HG03342 (cell line): ENCODE results near the gene MYO16.

ENCODE experiments used
- ATAC-seq: cut with Tn5 transposase; IDR thresholded peaks from one replicate; pipeline ENCODE4 v1.9.1; 2021; ENCODE audit warnings: mild to moderate bottlenecking, moderate library complexity; ENCODE audit not compliant: unreplicated experiment

Gene MYO16

DNA sequence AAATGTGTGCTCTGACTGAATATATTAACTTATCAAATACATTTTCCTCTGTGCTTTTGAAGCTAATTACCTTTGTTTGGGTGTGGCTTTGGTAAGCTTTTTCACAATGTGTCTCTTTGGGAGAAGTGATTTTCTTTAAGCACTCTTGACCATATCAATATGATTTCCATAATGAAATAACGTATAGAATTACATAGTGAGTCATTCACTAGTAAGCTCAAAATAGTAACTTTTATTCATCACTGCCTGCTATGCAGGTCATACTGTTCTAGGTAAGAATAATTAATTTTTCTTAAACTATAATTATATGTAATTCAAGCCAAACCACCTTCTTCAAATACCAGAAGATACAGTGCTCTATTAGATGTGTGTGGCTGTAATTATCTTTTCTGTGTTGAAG is 480.7 kb downstream of the MYO16 start:
- no peak for ATAC-seq

DNA sequence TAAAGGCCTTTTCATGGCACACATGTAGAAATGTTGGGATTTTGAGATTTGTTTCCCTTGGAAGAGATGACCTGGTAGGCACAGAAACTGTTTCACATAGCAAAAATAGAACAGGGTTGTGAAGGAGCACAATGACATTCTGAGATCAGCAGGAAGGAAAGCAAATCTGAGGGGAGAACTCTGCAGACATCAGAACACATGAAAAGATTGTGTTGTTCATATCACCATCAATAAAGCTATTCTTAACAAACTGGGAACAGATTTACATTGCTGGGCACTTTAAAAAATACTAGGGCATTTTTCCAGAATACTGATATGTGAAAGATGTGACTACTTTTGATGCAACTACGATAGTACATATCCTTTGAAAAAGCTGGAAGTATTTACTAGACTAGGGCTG is 481.7 kb downstream of the MYO16 start:
- ATAC-seq: no peak

DNA sequence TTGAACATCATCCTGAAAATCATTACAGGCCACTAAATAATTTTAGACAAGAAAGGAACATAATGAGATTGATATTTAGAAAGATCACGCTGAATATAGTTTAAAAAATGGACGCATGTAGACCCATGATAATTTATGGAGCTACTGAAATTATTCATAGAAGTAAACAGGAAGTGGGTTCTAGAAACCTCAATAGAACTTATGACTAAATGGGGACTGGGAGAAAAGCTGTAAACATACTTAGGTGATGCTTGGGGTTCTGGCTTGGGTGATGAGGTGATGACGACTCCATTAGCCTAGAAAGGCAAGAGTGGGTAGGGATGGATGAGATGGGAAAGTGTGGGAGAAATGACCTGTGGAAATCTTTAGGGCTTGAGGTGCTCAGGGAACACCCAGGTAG is 484.0 kb downstream of the MYO16 start:
- peak; percentile 84 for ATAC-seq

DNA sequence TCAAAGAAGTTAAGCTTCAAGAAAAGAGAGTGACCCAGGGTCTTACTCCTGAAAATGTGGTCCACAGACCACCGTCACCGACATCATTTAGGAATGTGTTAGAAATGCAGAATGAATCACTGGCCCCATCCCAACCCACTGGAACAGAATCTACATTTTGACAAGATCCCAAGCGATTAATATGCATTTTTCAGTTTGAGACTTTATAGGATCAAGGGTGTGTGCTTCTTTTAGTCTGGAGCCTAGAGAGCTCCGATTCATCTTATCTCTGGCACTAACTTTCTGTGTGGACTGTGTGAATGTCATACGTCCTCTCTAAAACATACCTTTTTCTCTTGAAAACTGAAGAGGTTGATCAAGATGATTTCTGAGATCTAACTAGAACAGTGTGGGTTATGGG is 484.8 kb downstream of the MYO16 start:
- ATAC-seq: no peak

DNA sequence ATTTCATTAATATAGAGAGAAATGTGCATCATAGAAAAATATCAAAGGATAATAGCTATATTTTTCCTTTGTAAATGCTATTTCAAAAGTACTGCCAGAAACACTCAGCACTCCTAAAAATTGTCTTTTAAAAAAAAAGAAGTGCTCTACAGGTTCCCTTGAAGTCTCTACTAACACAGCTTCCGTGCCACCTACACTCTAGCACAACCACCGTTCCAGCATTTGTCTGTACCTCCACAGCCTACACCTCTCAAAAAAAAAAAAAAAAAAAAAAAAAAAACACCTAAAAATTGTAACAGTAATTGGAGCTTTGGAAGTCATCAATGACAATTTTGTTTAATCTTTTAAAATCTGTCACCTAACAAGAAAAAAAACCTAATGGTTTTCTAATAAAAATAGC is 485.6 kb downstream of the MYO16 start:
- ATAC-seq: no peak

- no peak for ATAC-seq
Observed at GRCh38 chr13:109118521-109118920, 489.1 kb downstream of the MYO16 start.

DNA sequence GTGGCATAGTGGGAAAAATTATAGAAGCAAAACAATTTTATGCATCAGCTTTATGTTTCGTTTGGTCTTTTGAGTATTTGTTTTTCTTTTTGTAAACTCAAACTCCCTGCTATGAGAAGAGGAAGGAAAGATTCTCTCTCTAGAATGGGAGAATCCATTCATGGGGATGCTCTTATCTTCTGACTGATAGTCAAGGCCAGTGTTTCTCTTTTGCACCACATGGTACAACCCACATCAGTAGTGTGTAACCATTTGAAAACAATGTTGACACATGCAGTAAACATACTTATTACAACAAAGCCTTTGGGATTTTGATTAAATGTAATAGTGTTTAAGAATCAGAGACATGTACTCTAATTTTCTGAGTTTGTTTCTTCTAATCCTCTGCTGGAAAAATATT is 490.5 kb downstream of the MYO16 start:
- no peak for ATAC-seq

DNA sequence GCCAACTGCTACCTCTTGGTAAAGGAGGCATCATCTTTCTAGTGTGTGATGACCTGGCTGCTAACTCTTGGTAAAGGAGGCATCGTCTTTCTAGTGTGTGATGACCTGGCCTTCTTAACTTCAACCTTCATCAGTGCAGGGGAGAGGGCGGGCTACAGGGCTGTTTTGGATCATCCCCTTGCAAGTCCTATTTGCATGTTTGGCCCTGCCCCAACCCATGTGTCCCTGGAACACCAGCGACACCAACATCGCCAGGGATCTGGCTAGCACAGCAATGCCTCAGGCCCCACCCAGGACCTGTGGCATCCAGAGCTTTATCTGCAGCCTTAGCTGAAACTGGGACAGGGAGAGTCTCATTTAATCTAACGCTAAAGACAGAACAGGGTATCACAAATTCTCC is 492.4 kb downstream of the MYO16 start:
- no peak for ATAC-seq

GRCh38 chr13:109123971-109124370 is 494.6 kb downstream of the MYO16 start:
- no peak for ATAC-seq

GRCh38 chr13:109126178-109126577 is 496.8 kb downstream of the MYO16 start:
- ATAC-seq: no peak

- ATAC-seq: no peak
Observed at GRCh38 chr13:109126891-109127641, 497.7 kb downstream of the MYO16 start.

DNA sequence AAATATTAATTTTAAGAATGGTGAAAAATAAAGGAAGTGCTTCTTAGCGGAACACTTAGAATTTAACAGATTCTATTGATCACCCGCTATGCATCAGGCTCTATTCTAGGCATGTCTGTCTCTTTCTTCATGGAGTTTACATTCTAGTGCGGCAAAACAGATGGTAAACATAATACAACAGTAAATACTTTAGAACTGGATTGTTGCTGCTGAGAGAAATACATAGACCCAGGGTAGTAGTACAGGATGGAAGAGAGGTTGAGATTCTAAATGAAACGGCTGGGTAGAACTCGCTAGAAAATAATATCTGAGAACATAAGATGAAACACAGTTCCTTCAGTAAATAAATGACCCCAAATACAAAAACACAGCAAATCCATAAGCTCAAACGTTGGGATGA is 498.7 kb downstream of the MYO16 start:
- no peak for ATAC-seq

- ATAC-seq: no peak
Observed at GRCh38 chr13:109130093-109130835, 500.9 kb downstream of the MYO16 start.

DNA sequence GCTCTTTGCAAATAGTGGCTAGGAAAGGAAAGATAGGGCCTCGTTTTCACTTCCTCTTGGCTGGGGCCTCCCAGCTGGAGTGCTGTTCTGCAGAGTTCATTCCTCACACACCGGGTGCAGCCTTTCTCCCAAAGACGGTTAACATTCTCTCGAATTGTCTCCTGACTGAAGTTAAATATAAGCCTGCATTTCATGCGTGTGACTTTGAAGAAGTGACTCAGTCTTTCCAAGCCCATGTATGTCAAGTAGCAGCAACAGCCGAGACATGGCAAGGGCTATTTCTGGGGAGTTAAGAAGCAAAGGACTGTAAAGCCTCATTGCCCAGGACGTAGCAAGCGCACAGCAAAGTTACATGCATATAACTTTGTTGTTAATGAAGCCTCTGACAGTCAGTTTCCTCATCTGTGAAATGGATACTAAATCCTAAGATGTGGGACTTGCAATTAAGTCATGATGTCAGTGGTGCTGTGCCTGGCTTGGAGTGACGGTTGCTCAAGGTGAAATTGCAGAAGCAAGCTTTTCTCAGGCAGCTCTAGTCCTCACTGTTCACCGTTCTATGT is 502.4 kb downstream of the MYO16 start:
- peak; percentile 85 for ATAC-seq

DNA sequence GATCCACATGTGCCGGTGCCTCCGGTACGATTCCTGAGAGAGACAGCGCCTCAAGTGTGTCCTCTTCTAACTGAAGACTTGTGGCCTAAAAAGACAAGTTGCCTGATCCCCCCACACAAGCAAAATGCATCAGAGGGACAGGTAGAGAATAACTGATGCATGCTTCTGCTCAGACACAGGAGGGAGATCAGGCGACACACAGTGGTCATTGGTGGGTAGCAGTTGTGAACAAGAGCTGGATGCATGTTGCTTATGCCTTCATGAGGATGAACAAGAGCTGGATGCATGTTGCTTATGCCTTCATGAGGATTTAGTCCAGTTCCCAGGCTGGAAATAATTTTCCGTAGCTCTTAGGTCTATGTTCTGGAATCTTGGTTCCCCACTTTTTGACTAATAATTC is 505.6 kb downstream of the MYO16 start:
- ATAC-seq: no peak

DNA sequence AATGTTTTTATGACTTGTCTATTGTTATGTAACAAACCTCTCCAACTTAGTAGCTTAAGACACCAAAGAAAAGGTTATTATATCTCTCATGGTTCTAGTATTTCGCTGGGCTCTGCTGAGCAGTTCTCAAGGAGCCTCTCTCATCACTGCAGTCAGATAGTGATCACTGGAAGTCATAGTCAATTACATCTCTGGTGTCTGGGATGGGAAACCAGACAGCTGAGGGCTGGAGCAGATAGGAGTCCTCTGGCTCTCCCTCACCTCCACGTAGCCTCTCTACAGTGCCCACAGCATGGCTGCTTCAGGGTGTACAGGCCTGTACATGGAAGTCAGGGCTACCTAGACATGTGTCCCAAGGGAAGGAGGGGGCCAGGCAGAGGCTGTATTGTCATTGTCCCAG is 507.5 kb downstream of the MYO16 start:
- ATAC-seq: no peak

GRCh38 chr13:109139346-109139745 is 509.9 kb downstream of the MYO16 start:
- ATAC-seq: no peak

DNA sequence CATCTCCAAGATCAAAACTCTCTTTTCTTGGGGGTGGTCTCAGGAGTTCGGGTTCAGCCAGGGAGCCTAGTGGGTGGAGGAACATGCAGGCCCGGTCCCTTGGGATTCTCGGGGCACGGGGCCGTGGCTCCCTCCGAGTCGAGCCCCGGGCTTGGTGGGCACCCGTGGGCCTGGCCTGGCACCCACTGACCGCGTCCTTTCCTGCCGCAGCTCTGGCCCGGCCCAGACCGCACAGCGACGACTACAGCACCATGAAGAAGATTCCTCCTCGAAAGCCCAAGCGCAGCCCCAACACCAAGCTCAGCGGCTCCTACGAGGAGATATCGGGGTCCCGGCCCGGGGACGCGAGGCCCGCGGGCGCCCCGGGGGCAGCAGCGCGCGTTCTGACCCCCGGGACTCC is 510.6 kb downstream of the MYO16 start:
- ATAC-seq: no peak

GRCh38 chr13:109140479-109141349 is 511.3 kb downstream of the MYO16 start:
- ATAC-seq: no peak

GRCh38 chr13:109141706-109142105 is 512.3 kb downstream of the MYO16 start:
- ATAC-seq: no peak
